Measurements from ENCODE around the gene RBM47.
"Not testable (repeated sequence)": the region's sequence is repeated elsewhere in the genome, so short reads cannot be mapped to it uniquely, and the experiment has no call there.

Gene RBM47

DNA sequence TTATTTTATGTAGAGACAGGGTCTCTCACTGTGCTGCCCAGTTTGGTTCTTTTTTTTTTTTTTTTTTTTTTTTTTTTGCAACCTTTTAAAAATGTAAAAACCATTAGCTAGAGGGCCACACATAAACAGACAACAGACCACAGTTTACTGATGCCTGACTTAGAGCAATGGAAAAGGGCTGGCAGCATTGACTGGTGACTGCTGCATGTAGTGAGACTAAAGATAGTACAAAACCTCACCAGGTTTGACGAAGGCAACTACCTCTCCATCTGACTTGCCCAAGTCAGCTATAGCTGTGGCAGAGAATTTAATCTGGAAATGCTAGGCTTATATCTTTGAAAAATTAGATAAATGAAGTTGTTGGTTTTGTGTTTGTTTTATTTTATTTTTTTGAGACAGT lies 102.9 kb downstream of the RBM47 start:
- DNase-seq (ENCODE audit: low spot score), result no peak

DNA sequence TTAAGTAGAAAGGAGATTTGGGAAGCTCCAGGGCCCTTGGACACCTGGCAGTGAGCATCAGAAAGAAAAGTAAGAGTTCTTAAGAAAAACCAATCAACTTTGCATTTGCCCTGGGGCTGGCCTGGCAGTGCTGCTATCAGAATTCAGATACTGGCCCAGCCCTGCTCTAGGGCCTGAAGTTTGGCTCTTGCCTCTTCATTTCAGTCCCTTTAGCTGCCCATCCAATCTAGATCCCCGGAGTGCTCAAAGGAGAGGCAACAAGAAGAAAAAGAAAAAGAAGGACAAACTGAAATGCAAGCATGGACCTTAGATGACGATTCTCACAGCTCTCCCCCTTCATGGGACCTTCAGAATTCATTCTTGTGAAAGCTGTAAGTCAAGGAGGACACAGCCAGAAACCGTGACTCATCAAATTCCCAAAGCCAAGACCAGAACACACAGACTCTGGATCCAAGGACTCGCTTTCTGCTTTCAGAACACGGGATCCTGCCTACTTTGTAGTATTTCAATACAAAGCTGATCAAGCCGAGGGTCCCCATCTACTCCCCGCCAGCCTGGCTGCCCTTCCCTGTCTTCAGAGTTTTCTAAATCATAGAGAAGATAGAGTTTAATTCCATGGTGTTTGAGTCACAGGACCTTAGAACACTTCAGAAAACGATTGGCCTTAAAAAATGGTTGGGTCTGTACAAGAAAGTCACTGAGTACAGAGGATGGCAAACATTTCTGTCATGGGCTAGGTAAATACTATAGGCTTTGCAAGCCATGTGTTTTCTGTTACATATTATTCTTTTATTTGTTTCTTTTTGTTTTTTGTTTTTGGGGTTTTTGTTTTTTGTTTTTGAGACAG lies 103.7 kb downstream of the RBM47 start:
- DNase-seq (ENCODE audit: low spot score), result no peak

DNA sequence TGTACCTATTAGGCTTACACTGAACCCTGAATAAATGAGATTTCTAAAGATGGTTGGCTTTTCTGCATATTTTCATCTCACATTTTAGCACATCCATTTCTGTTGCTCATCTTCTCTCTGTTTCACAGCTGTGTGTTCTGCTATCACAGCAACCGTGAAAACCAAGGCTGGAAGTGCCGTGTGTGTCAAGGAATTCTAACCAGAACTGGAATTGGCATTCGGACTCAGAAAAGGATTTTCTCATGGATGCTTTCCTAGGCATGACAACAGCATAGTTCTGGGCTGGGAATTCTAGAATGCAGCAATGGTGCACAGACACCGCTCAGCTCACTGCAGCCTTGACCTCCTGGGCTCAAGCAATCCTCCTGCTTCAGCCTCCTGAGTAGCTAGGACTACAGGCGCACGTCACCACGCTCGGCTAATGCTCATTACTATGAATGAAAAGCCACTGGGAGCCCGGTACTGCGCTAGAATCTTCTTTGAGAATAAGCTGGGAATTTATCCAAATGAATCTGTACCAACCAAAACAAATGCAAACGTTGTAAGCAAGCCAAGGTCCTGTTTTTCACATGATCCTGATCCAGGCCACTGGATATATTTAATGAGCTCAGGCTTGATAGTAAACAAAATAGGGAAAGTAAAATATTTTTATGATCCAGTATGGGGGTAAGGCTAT lies 105.2 kb downstream of the RBM47 start:
- DNase-seq (ENCODE audit: low spot score), result no peak

DNA sequence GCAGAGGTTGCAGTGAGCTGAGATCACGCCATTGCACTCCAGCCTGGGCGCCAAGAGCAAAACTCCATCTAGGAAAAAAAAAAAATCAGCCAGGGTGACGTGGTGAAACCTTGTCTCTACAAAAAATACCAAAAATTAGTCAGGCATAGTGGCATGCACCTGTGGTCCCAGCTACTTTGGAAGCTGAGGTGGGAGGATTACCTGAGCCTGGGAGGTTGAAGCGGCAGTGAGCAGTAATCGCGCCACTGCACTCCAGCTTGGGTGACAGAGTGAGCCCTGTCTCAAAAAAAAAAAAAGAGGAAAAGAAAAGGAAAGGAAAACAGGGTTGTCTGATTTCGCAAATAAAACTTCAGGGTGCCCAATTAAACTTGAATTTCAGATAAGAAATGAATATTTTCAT lies 106.1 kb downstream of the RBM47 start:
- no peak for DNase-seq (ENCODE audit: low spot score)

DNA sequence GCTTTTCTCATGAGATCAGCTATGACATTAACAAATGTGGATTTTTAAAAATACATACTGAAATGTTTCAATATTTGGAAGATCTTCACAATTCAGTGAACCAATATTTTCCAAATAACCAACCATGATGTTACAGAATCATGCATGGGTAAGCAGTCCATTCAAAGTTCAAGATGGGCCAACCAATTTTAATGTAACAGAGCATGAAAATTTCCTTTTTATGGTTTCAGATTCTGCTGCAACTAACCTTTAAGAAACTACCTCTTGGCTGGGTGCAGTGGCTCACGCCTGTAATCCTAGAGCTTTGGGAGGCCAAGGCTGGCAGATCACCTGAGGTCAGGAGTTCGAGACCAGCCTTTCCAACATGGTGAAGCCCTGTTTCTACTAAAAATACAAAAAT lies 107.7 kb downstream of the RBM47 start:
- no peak for DNase-seq (ENCODE audit: low spot score)

DNA sequence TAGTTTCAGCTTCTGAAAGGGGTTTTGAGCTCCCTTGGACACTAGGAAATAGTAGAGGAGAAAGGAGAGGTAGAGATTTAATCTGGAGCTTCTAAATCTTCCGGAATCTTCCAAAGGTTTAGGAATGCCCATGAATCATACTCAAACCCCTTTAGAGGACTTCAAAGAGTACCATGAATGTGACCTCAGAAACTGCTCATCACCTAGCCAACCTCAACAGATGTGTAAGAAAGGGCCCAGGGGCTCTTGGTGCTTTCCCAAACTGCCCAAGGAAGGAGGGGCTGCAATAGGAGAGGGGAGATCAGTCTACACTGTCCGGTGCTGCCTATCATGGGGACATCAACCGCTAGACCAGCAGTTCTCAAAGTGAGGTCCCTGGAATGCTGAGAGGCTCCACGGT lies 109.1 kb downstream of the RBM47 start:
- no peak for DNase-seq (ENCODE audit: low spot score)

DNA sequence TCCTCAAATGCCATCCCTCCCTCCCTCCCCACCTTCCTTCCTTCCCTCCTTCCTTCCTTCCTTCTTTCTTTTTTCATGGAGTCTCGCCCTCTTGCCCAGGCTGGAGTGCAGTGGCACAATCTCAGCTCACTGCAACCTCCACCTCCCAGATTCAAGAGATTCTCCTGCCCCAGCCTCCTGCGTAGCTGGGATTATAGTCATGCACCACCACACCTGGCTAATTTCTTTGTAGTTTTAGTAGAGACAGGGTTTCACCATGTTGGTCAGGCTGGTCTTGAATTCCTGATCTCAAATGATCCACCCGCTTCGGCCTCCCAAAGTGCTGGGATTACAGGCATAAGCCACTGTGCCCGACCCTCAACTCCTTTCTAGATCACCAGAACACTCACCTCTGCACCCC lies 112.6 kb downstream of the RBM47 start:
- DNase-seq (ENCODE audit: low spot score), result not testable (repeated sequence)

DNA sequence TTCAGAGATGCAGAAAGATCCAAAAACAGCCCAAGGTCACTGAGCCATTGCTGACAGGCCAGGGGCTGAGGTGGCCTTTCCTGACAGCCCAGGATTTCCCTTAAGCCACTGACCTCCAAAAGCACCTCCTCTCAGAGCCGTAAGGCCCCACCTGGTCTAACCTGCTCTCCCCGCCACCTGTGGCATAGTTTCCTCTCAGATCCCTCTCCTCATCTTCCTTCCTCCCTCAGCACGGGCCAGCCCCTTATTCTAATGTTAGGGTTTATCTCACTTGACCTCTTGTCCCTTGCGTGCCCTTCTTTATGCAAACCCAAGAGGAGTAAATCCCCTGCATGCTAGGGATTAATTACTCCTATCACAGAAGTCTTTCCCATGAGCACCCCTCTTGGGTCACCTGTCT lies 113.0 kb downstream of the RBM47 start:
- no peak for DNase-seq (ENCODE audit: low spot score)

DNA sequence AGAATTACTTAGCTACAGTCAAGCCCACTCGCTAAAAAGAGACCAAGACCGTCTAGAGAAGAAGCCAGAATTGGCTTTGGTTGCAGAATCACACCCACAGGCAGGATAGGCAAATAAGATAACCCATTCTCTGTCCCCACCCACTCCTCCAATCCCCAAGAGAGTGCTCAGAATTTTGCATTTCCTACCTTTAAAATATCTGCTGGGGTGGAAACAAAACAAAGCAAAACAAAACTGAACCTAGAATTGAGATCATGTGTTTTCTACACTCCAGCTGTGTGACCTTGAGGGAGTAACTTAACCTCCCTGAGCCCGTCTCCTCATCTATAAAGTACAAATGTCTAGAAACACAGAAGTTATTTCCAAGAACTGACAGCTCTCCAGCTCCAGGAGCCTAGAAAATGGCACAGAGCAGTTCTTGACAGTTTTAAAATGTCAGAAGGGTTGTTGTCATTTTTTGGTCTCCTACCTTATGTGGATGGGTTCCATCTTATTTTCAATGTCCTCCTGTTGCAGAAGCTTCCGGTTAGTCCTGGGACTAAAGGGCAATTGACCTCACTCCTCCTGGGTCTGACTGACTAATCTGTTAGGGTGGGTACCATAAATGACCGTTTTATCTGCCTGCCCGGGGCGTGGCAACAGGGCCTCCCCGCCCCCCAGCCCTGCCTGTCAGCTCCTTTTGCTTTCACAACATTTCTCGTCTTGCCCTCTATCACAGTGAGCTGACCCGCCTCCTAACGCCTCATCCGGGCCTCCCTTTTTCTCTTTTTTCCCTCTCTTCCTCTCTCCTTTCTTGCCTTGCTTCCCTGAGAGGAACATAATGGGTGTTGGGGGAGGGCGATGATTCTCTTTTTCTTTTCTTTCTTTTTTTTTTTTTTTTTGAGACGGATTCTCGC lies 114.0 kb downstream of the RBM47 start:
- no peak for DNase-seq (ENCODE audit: low spot score)

DNA sequence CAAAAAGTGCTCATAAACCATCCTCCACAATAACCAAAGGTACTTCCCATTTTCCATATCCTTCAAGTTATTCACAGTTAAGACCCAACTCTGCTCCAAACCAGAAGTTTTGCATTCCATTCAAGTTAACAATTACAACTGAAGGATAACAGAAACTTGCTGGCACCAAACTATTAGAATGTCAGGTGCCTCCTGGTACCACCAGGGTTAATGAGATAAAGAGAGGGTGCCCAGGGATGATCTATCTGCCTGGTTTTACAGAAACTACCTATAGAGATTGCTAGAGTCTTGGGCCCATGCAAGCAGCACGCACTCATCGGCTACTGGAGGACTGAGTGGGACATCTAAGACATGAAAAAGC lies 114.6 kb downstream of the RBM47 start:
- no peak for DNase-seq (ENCODE audit: low spot score)

DNA sequence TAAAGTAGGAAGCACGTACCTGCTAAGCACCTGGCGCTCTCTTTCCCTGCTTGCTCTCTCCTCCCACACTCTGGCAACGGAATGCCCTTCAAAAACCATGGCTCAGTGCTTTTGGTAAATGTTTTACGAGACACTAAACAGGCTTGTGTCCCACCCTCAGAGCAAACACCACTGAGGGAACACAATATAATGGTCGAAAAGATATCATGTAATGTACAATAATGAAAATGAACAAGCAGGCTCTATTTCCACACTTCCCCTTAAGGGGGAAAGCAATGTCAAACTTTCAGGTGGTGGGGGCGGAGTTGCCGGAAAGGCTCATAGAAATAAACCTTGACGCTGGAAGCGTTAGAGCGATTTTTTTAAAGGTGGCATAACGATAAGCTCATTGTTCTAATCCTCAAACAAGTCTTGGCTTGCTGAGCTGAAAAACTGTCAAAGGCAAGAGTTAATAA lies 115.1 kb downstream of the RBM47 start:
- DNase-seq (ENCODE audit: low spot score), result no peak

DNA sequence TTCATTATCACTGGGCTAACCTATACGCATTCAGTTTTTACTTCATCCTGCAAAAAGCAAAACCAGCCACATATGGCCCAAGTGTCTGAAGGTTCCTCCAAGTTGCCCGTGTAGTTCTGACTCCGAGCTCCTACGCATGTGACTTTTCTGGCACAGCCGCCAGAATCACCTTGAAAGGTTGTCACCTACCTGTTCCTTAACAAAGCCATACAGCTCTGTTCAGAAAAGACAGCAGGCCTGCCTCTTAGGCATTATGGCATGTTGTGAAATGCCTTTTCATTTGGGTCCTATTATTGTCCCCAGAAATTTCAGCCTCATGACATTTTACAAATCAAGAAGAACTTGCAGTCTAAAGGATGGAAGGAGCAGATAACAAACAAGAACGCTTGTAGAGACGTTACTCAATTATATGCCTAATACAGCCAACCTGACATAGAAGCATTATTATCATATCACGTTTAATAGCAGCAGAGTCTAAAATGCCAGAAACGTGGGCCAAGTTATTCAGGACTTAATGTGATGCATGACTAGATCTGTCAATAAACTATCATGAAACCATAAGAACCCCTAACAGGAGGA lies 118.5 kb downstream of the RBM47 start:
- DNase-seq (ENCODE audit: low spot score), result no peak

DNA sequence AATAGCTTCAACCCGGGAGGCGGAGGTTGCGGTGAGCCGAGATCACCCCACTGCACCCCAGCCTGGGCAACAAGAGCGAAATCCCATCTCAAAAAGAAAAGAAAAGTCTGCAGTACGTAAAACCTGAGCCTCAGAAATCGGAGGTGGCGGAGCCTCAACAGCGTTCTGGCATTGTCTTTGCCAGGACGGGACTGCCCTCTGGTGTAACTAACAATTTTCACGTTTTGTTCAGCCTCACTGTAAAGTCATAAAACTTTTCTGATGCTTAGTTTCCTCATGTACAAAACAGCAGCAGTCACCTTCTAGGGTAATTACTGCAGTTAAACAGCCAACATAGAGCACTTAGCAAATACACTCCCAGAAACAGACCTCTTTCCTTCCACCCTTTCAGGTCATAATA lies 121.7 kb downstream of the RBM47 start:
- no peak for DNase-seq (ENCODE audit: low spot score)

DNA sequence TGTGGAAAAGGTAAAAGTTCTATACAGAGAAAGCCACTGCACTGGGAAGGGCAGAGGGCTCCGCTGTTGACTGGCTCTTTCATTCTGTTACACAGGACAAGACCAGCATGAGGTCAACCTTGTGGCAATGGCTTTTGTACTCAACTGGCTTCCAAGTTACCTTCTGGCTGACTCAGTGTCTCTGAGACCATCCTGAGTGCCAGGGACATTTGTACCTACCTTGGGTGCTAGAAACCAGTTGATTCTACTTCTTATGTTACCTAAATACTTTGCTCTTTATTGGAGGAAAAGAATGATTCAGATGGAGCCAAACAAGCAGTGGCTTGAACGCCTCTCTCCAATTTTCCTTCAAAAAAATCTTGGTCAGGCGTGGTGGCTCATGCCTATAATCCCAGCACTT lies 123.2 kb downstream of the RBM47 start:
- no peak for DNase-seq (ENCODE audit: low spot score)

DNA sequence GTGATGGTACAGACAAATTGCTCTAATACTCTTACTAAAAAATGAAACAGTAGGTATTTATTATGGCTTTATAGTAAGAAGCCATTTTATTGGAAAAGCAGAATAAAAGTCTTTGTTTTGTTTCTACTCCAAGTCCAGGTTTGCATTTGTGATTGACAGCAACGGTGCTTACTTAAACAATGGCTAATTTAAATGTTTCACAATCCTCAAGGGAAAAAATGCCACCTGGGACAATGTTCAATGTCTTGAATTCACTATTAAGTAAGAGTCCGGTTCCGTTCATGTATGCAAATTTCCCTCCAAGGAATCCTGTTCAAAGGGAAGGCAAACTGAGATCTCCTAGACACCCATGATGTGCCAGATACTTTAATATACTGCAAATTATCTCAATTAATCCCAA lies 123.6 kb downstream of the RBM47 start:
- DNase-seq (ENCODE audit: low spot score), result no peak

DNA sequence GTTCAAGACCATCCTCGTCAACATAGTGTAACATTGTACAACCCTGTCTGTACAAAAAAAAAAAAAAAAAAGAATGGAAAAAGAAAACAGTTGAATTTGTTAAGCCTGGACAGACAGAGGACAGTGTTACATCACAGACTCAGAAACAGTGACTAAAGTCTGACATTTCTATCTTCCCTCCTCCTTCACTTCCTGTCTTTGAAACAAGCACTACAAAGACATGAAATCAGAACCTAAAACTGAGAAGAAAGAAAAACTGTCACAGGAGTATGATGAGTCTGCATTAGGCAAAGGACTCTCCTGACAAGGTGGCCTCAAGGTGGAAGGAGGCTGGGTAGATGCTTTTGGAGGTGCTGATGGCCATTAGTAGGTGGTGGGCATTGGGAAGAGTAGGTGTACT lies 126.7 kb downstream of the RBM47 start:
- DNase-seq (ENCODE audit: low spot score), result no peak

DNA sequence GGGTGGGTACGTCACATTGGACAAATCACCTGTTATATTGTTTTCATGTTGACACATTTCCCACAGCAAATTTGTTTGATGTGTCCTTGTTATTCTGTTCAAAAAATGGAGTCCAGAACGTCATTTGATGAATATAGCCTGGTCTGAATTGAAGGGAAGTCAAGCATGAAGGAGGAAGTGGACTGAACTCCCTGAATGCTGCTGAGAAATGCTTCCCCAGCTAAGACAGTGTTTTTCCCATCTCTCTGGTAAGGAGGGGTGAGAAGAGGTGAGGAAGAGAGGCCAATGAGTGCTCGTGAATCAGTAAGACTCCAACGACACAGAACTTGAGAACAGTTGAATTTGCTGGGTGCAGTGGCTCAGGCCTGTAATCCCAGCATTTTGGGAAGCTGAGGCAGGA lies 127.4 kb downstream of the RBM47 start:
- DNase-seq (ENCODE audit: low spot score), result no peak

DNA sequence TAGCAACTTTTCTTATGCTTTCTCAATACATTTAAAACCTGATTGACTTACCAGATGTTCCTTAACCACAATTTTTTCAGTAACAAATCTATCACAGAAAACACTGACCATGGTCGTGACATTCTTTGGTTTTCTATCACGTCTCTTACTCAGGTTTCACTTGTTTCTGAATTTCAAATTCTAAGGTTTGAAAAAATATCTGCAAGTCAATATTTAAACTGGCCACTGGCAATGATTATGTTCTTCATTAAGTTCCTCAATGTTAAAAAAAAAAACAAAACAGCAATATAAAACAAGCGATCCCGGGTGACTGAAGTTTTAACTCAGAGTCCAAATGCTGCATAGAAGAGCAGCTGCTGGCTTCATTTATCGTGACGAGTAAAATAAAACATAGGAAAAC lies 128.9 kb downstream of the RBM47 start:
- no peak for DNase-seq (ENCODE audit: low spot score)

DNA sequence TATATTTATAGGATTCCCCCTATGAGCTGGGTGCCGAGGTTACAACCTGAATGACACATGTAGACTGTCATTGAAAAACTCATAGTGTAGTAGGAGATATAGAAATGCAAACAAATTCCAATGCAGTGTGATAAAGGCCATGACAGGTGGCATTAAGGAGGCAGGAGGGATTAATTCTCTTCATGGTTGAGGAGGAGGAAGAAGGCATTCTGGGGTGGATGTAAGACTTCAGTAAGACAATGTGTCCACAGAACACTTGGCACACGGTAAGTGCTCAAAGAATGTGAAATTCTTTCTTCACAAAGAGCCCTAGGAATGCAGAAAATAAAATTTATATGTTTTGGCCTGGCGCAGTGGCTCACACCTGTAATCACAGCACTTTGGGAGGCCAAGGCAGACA lies 136.5 kb downstream of the RBM47 start:
- DNase-seq (ENCODE audit: low spot score), result no peak

DNA sequence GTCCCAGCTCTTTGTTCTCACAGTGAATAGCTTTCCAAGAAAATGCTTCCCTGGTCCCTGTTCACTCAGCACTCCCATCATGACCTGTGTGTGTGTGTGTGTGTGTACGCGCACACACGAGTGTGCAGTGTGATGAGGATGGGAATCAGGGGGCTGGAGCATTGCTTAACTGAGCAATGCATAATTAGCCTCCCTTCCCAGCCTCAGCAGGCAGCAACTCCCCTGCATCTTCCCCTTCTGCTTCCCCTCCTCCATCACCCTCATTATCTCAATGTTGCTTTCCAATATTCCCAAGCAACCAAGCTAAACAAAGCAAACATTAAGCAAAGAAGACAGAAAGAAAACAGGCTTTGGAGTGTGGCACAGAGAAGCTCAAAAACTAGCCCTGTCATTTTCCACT lies 137.0 kb downstream of the RBM47 start:
- DNase-seq (ENCODE audit: low spot score), result no peak

DNA sequence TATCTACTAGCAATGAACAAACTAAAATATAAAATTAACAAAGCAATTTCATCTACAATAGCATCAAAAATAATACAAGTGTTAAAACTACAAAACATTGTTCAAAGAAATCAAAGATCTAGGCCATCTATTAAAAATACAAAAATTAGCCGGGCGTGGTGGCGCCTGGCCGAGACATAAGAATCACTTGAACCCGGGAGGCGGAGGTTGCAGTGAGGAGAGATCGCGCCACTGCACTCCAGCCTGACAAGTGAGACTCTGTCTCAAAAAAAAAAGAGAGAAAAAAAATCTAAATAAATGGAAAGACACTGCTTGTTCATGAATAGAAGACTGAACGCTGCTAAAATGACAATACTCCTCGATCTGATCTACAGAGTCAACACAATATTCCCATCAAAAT lies 139.2 kb downstream of the RBM47 start:
- DNase-seq (ENCODE audit: low spot score), result no peak

DNA sequence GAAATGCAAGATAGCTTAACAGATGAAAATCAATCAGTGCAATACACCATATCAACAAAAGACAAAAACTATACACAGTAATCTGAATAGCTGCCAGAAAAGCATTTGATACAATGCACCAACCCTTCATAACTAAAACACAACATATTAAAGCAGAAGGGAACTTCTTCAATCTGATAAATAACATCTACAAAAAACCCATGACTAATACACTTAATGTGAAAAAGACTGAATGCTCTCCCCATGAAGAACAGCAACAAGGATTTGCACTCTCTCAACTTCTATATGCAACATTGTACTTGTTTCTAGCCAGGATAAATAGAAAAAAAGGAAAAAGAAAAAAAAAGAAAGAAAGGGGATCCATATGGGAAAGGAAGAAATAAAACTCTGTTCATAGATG lies 139.7 kb downstream of the RBM47 start:
- DNase-seq (ENCODE audit: low spot score), result no peak
